Dermis blood vessel endothelial cell (primary cell): ENCODE results near the gene DDTL. TPM values are rescaled to one million over a fixed set of nuclear protein-coding genes. Genes with fewer than 3 reads are reported as not detected.
A peak's percentile ranks its signal among the peaks of the same experiment; 100 is the strongest.
"Not testable (repeated sequence)": the region's sequence is repeated elsewhere in the genome, so short reads cannot be mapped to it uniquely, and the experiment has no call there.

ENCODE experiments used
- DNase-seq: peaks from one replicate; pipeline ENCODE4 v3.0.0; 2010
- total RNA-seq: library from RNA; depleted of rRNA; stranded (reverse); fragments of >200 nt; gene quantifications from 2 replicates; pipeline ENCODE4 v1.2.3, GENCODE V29; 2014

Gene DDTL
- total RNA-seq, 1 donor from 2014 or later, result 0.34 TPM

GRCh38 chr22:23970816-23971486, 4.3 kb downstream of the DDTL start:
- DNase-seq, result no peak

- not testable (repeated sequence) for DNase-seq
These were observed 5.2 kb downstream of the DDTL start for GRCh38 chr22:23971927-23972326.

GRCh38 chr22:23974345-23974744, 7.7 kb downstream of the DDTL start, which contains the start of gene DDT:
DDT (minus strand) TSS chr22:23974441; CDS start chr22:23974414, 27 bp downstream.
- not testable (repeated sequence) for DNase-seq

GRCh38 chr22:23974836-23975352, 8.2 kb downstream of the DDTL start:
- not testable (repeated sequence) for DNase-seq

- DNase-seq, result not testable (repeated sequence)
These were observed 10.6 kb downstream of the DDTL start for GRCh38 chr22:23977304-23977703.

- not testable (repeated sequence) for DNase-seq
These were observed 13.0 kb downstream of the DDTL start, which contains the start of gene GSTT2 for GRCh38 chr22:23979557-23980240. GSTT2 (plus strand) TSS chr22:23980134.

GRCh38 chr22:23980567-23980966, 13.9 kb downstream of the DDTL start:
- DNase-seq, result not testable (repeated sequence)

- peak; percentile 84 for DNase-seq
These were observed 17.7 kb downstream of the DDTL start for GRCh38 chr22:23984430-23984829.

GRCh38 chr22:23986089-23986488, 19.4 kb downstream of the DDTL start:
- DNase-seq, result not testable (repeated sequence)

- not testable (repeated sequence) for DNase-seq
These were observed 20.0 kb downstream of the DDTL start for GRCh38 chr22:23986538-23987178.

GRCh38 chr22:23989583-23990244, 23.0 kb downstream of the DDTL start:
- DNase-seq, result not testable (repeated sequence)

GRCh38 chr22:23993080-23993479, 26.4 kb downstream of the DDTL start:
- not testable (repeated sequence) for DNase-seq

- not testable (repeated sequence) for DNase-seq
These were observed 27.0 kb downstream of the DDTL start for GRCh38 chr22:23993581-23994177.

- DNase-seq, result no peak
These were observed 30.4 kb downstream of the DDTL start for GRCh38 chr22:23997092-23997491.

- not testable (repeated sequence) for DNase-seq
These were observed 33.1 kb downstream of the DDTL start for GRCh38 chr22:23999779-24000178.

- DNase-seq, result no peak
These were observed 34.6 kb downstream of the DDTL start for GRCh38 chr22:24001314-24001713.

- DNase-seq, result no peak
These were observed 35.6 kb downstream of the DDTL start for GRCh38 chr22:24002272-24002671.

- no peak for DNase-seq
These were observed 36.2 kb downstream of the DDTL start for GRCh38 chr22:24002851-24003250.

GRCh38 chr22:24003887-24004286, 37.2 kb downstream of the DDTL start:
- DNase-seq, result no peak

GRCh38 chr22:24005201-24005600, 38.5 kb downstream of the DDTL start, which contains the start of gene GSTT4:
GSTT4 (minus strand) TSS chr22:24005453; CDS start chr22:24005356, 97 bp downstream.
- DNase-seq, result no peak

- DNase-seq, result no peak
These were observed 39.7 kb downstream of the DDTL start for GRCh38 chr22:24006207-24006913.

- DNase-seq, result no peak
These were observed 40.2 kb downstream of the DDTL start for GRCh38 chr22:24006914-24007214.
